Measurements from ENCODE around the gene CGGBP1.

DNA sequence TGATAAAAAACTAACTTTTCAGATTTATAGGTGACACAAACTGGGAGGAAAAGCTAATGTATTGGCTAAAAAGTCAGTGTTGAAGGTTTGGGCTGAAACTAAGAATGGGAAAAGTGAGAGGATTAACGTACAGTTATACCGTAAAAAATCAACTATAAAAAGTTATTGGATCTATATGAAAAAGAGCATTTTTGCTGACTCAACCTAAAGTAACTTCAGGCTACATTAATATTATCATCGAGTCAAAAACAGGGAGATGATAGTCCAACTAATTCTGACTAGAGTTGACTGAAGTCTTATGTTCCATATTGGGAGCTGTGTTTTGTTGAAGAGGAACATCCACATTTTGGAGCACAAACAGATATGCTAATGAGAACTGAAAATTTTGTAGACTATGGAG lies 20.1 kb upstream of the CGGBP1 start:
- TF ChIP-seq, protein P1, sequence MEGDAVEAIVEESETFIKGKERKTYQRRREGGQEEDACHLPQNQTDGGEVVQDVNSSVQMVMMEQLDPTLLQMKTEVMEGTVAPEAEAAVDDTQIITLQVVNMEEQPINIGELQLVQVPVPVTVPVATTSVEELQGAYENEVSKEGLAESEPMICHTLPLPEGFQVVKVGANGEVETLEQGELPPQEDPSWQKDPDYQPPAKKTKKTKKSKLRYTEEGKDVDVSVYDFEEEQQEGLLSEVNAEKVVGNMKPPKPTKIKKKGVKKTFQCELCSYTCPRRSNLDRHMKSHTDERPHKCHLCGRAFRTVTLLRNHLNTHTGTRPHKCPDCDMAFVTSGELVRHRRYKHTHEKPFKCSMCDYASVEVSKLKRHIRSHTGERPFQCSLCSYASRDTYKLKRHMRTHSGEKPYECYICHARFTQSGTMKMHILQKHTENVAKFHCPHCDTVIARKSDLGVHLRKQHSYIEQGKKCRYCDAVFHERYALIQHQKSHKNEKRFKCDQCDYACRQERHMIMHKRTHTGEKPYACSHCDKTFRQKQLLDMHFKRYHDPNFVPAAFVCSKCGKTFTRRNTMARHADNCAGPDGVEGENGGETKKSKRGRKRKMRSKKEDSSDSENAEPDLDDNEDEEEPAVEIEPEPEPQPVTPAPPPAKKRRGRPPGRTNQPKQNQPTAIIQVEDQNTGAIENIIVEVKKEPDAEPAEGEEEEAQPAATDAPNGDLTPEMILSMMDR (IDR thresholded peaks at IDR 0.05) = no peak
- TF ChIP-seq POLR2A (IDR thresholded peaks at IDR 0.05) = no peak
